Memory B cell (primary cell): Measurements from ENCODE around the gene TMEM63B.
A peak's percentile ranks its signal among the peaks of the same experiment; 100 is the strongest.
"Not testable (repeated sequence)": the region's sequence is repeated elsewhere in the genome, so short reads cannot be mapped to it uniquely, and the experiment has no call there.

Experiments
- ATAC-seq: fragments of 150-1000 bp; cut with Tn5 transposase; 2 replicates; pipeline ENCODE4 v1.10.0; 2021; ENCODE audit warnings: low read depth, mild to moderate bottlenecking, moderate library complexity
- DNase-seq, 2 donors: peaks; one replicate each; pipeline ENCODE4 v3.0.0; 2022; ENCODE audit warnings: low spot score in 2 of 2
- H3K27ac Mint-ChIP-seq: one replicate; pipeline ENCODE4 v1.8.0; 2022; ENCODE audit warnings: mild to moderate bottlenecking, moderate library complexity, mixed read lengths
- H3K27me3 Mint-ChIP-seq: one replicate; pipeline ENCODE4 v1.8.0; 2022; ENCODE audit warnings: mixed read lengths
- H3K36me3 Mint-ChIP-seq: one replicate; pipeline ENCODE4 v1.8.0; 2022; ENCODE audit warnings: mild to moderate bottlenecking, mixed read lengths
- H3K4me1 Mint-ChIP-seq: one replicate; pipeline ENCODE4 v1.8.0; 2022; ENCODE audit warnings: mixed read lengths
- H3K4me3 Mint-ChIP-seq: one replicate; pipeline ENCODE4 v1.8.0; 2022; ENCODE audit warnings: mild to moderate bottlenecking, moderate library complexity, mixed read lengths
- H3K9me3 Mint-ChIP-seq: one replicate; pipeline ENCODE4 v1.8.0; 2022; ENCODE audit warnings: mixed read lengths

TMEM63B gene

DNA sequence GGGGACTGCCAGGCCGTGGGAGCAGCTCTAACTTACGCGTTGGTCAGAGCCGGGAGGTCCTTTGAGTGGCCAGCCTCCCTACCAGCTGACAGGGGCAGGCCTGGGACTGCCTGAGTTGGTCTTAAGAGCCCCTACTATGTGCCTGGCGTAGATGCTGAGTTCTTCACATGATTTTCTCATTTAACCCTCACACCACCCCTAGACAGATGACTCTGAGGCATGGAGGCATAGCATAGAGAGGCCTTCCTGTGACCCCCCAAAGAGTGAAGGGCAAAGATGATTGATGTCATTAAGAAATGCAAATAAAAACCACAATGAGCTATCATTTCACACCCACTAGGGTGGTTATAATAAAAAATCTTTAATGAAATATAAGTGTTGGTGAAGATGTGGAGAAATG lies 36.9 kb upstream of the TMEM63B start:
- Mint-ChIP-seq H3K36me3 (peaks cover 10% of the 10 kb centered on the region), H3K27me3 (no peaks in the 10 kb centered on the region), H3K9me3 (no peaks in the 10 kb centered on the region), H3K4me3 (no peak overlapping the region), H3K27ac (no peak overlapping the region), H3K4me1 (no peaks in the 10 kb centered on the region)
- ATAC-seq: no peak
- DNase-seq: no peak

- ATAC-seq, H3K27ac Mint-ChIP-seq, H3K36me3 Mint-ChIP-seq: not testable (repeated sequence)
Observed at GRCh38 chr6:44091356-44091755, 36.0 kb upstream of the TMEM63B start.

DNA sequence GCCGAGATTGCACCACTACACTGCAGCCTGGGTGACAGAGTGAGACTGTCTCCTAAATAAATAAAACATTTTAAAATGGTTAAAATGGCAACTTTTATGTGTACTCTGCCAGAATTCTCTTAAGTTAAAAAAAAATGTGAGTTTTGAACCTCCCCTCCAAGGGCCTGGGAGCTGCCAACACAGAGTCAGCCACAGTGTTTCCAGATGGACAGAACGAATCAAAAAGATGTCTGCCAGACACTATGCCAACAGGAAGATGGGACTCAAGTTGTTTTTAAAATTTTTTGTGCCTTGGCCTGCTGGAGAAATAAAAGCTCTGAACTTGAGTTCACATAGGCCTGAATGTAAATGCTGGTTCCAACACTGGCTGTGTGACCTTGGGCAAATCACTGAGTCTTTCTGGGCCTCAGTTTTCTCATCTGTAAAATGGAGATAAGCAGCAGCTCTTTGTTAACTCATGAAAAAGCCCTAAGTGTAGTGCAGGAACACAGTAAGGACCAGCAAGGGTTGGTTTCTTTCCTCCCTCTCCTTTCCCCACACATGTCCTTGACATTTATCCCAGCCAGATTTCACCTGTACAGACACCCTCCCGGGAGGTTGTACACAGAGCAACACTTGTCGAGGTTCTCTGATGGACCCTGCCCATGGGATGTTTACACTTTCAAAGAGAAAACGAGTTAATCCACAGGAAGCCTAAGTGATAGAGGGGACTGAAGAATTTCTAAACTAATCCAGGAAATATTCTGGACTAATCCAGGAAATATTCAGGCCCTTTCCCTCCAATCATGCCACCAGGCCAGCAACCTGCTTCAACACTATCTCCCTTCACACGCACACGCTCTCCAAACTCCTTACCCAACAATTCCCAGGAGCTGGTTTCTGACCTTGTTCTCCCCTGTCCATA lies 35.1 kb upstream of the TMEM63B start:
- Mint-ChIP-seq H3K4me1 (peaks cover 4% of the 10 kb centered on the region), H3K27ac (no peak overlapping the region), H3K9me3 (no peaks in the 10 kb centered on the region), H3K27me3 (no peaks in the 10 kb centered on the region), H3K4me3 (no peak overlapping the region), H3K36me3 (peaks cover 10% of the 10 kb centered on the region)
- no peak for DNase-seq
- no peak for ATAC-seq

More at GRCh38 chr6:44091356-44091755, 36.0 kb upstream of the TMEM63B start:
- H3K27me3 Mint-ChIP-seq, DNase-seq, H3K9me3 Mint-ChIP-seq, H3K4me1 Mint-ChIP-seq, H3K4me3 Mint-ChIP-seq: not testable (repeated sequence)

GRCh38 chr6:44093066-44093465 lies 34.3 kb upstream of the TMEM63B start:
- Mint-ChIP-seq H3K27me3 (no peaks in the 10 kb centered on the region), H3K4me1 (peaks cover 4% of the 10 kb centered on the region), H3K27ac (no peak overlapping the region), H3K4me3 (no peak overlapping the region), H3K36me3 (peaks cover 10% of the 10 kb centered on the region), H3K9me3 (no peaks in the 10 kb centered on the region)
- no peak for DNase-seq
- no peak for ATAC-seq

- Mint-ChIP-seq H3K4me3 (no peak overlapping the region), H3K9me3 (no peaks in the 10 kb centered on the region), H3K27ac (no peak overlapping the region), H3K4me1 (peaks cover 4% of the 10 kb centered on the region), H3K36me3 (peaks cover 10% of the 10 kb centered on the region), H3K27me3 (no peaks in the 10 kb centered on the region)
- no peak for DNase-seq
- no peak for ATAC-seq
Observed at GRCh38 chr6:44093750-44094402, 33.5 kb upstream of the TMEM63B start.

DNA sequence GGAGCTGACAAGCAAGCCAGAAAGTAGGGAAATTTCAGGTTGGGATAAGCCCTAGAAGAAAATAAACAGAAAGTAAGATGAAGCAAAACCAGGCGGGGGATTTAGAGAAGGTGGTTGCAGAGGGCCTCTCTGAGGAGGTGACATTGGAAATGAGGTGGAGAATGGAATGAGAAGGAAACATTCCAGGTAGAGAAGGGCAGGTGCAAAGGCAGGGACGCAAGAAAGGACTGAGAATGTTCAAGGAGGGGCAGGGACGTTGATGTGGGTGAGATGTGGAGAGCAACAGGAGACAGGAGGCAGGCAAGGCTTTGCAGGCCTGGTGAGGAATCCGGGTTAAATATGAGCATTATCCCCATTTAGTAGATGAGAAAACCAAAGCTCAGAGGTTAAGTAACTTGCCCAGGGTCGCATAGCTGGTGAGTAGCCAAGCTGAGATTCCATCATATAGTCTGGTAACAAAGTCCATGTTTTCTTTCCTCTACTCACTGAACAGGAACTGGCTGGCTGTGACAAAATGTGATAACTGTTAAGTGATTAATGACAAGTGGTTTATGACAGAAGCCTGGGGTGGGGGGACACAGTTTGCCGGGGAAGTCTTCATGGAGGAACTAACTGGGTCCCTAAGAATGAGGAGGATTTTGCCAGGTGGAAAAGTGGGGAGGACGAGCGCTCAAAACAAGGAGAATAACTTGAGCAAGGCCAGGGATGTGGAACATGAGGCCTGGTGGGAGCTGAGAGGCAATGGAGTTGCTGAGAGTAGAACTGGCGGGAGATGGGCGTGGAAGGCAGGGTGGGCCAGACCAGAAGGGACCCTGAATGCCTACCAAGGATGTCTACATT lies 32.7 kb upstream of the TMEM63B start:
- Mint-ChIP-seq H3K4me3 (no peak overlapping the region), H3K27ac (peak overlapping the region; percentile 31), H3K36me3 (peaks cover 10% of the 10 kb centered on the region), H3K9me3 (no peaks in the 10 kb centered on the region), H3K4me1 (peaks cover 4% of the 10 kb centered on the region), H3K27me3 (no peaks in the 10 kb centered on the region)
- DNase-seq: no peak
- ATAC-seq: no peak

- H3K4me1 Mint-ChIP-seq, H3K27ac Mint-ChIP-seq, ATAC-seq, DNase-seq, H3K27me3 Mint-ChIP-seq, H3K36me3 Mint-ChIP-seq, H3K4me3 Mint-ChIP-seq, H3K9me3 Mint-ChIP-seq: not testable (repeated sequence)
Observed at GRCh38 chr6:44095243-44095623, 32.1 kb upstream of the TMEM63B start.

DNA sequence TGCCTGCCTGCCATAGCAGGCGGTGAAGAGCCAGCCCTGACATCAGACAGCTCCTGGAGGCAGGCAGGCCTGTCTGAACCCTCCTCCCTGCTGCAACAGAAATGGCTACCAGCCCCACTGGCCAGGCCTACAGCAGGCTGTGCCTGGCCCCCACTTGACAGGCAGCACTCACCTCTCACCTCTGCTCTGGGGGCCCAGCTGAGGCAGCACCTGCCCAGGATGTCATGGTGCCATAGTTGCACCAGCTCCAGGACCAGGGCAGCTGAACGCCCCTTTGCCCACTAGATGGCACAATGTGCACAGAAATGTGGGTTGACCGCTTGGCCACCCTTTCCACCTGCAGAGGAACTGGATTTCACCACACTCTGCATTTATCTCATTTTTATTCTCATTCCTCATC lies 30.7 kb upstream of the TMEM63B start:
- peak; percentile 74 to 75 for DNase-seq
- H3K4me3 Mint-ChIP-seq: no peak overlapping the region
- ATAC-seq: peak; percentile 98
- peaks cover 10% of the 10 kb centered on the region for H3K36me3 Mint-ChIP-seq
- no peaks in the 10 kb centered on the region for H3K27me3 Mint-ChIP-seq
- H3K9me3 Mint-ChIP-seq: no peaks in the 10 kb centered on the region
- H3K27ac Mint-ChIP-seq: no peak overlapping the region
- H3K4me1 Mint-ChIP-seq: peaks cover 4% of the 10 kb centered on the region

DNA sequence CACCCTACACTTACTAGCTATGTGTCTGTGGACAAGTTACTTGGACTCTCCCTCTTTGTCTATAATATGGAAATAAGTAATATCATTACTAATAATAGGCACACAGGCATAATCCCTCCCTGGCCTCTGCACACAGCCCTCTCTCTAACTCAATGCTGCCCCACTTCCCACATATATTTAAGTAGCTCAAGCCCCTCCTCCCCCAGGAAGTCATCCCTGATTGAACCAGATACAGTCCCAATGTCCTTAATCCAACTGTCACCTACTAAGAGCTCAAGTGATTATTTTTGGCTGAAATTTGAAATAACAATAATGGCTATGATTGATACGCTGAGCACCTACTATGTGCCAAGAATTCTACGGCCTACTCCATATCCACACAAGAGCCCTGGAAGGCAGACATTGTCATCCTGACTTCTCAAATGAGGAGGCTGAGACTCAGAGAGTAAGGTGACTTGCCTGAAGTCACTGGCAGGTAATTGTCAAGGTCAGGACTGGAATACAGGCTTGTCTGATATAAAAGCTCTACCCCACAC lies 29.5 kb upstream of the TMEM63B start:
- DNase-seq: no peak
- no peaks in the 10 kb centered on the region for H3K27me3 Mint-ChIP-seq
- no peak overlapping the region for H3K4me3 Mint-ChIP-seq
- no peaks in the 10 kb centered on the region for H3K9me3 Mint-ChIP-seq
- H3K4me1 Mint-ChIP-seq: peaks cover 10% of the 10 kb centered on the region
- peaks cover 14% of the 10 kb centered on the region for H3K36me3 Mint-ChIP-seq
- ATAC-seq: no peak
- H3K27ac Mint-ChIP-seq: no peak overlapping the region

DNA sequence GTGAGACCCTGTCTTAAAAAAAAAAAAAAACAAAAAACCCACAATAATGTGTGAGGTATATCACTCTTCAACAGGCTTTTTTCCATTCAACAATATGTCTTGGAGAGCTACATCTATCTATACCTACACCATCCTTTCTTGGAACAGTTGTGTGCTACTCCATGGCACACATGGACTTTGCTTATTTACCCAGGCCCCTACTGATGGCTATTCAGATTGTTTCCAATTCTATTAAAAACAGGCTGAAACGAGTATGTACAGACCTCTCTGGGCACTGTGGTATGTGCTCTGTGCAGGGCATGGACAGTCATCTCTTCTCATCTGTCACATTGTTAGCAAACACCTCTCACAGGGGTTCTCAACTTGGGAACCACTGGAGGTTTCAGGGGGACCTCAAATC lies 28.2 kb upstream of the TMEM63B start:
- Mint-ChIP-seq H3K36me3 (peaks cover 11% of the 10 kb centered on the region), H3K9me3 (no peaks in the 10 kb centered on the region), H3K27ac (no peak overlapping the region), H3K4me1 (peaks cover 10% of the 10 kb centered on the region), H3K27me3 (no peaks in the 10 kb centered on the region), H3K4me3 (no peak overlapping the region)
- DNase-seq: no peak
- ATAC-seq: no peak

DNA sequence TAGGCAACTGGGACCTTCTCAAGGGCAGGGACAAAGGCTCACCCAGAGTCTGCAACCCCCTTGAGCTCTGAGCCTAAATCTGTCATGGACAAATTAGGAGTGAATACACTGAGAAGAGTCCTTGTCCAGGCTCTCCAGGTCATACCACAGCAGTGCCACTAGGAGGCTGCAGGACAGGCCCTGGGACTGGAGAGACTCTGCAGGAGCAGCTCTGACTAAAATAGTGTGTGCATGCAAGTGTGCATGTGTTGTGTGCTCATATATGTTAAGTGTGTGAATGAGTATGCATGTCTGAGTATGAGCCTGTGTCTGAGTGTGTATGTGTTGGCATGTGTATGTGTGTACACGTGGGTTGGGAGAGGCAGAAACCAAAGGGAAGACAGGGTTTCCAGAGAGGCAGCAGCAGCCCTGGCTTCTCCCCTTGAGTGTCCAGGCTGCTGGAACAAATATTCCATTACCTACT lies 27.2 kb upstream of the TMEM63B start:
- Mint-ChIP-seq H3K36me3 (peaks cover 5% of the 10 kb centered on the region), H3K27ac (no peak overlapping the region), H3K27me3 (no peaks in the 10 kb centered on the region), H3K4me1 (peaks cover 10% of the 10 kb centered on the region), H3K9me3 (no peaks in the 10 kb centered on the region), H3K4me3 (no peak overlapping the region)
- ATAC-seq (no peak), DNase-seq (no peak)

DNA sequence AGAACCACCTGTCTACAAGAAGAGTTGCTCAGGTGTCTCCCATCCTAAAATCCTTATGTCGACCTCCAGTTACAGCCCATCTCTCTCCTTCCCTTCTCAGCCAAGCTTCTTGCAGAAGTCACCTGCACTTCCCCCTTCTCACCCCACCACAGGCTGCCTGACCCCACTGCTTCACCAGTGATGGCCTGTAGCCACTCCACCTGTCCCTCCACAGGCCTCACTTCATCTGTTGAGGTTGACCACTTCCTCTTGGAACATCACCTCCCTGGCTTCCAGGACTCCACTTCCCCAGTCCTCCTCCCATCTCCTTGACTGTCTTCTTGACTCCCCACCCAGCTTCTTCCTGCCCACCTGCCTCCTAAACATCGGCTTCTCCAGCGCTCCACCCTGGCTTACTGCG lies 25.5 kb upstream of the TMEM63B start:
- H3K36me3 Mint-ChIP-seq: peaks cover 5% of the 10 kb centered on the region
- H3K4me3 Mint-ChIP-seq: no peak overlapping the region
- H3K9me3 Mint-ChIP-seq: no peaks in the 10 kb centered on the region
- H3K27ac Mint-ChIP-seq: no peak overlapping the region
- no peak for DNase-seq
- H3K27me3 Mint-ChIP-seq: no peaks in the 10 kb centered on the region
- H3K4me1 Mint-ChIP-seq: peaks cover 6% of the 10 kb centered on the region
- no peak for ATAC-seq

DNA sequence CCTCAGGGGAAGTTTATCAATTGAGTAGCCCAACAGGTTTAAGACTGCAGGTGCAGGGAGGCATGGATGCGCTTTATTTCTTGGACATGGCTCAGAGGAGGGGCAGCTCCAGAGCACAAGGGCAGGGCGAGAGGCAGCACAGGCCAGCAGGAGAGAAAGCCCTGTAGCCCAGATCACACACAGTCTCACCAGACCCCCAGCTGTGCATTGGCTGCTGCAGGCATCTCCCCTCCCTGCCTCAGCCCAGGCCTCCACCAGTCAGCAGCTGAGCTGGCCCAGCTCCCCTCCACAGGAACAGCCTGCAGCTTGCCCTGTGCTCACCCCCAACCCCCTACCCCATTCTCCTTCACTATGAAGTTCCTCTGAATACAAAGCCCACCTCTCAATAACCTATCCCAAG lies 24.8 kb upstream of the TMEM63B start:
- H3K36me3 Mint-ChIP-seq: peaks cover 5% of the 10 kb centered on the region

More for the DNA sequence above, 24.8 kb upstream of the TMEM63B start:
- no peak overlapping the region for H3K27ac Mint-ChIP-seq
- ATAC-seq (no peak), DNase-seq (no peak)
- H3K27me3 Mint-ChIP-seq: no peaks in the 10 kb centered on the region
- H3K4me3 Mint-ChIP-seq: no peak overlapping the region
- no peaks in the 10 kb centered on the region for H3K9me3 Mint-ChIP-seq
- peaks cover 6% of the 10 kb centered on the region for H3K4me1 Mint-ChIP-seq
